ENCODE data around the gene ALDOB. TPM values are rescaled to one million over a fixed set of nuclear protein-coding genes. Genes with fewer than 3 reads are reported as not detected.
A peak's percentile ranks its signal among the peaks of the same experiment; 100 is the strongest.
"Not testable (repeated sequence)": the region's sequence is repeated elsewhere in the genome, so short reads cannot be mapped to it uniquely, and the experiment has no call there.

The ALDOB gene
- total RNA-seq, 1 donor from 2014 or later, result 0.08 TPM

DNA sequence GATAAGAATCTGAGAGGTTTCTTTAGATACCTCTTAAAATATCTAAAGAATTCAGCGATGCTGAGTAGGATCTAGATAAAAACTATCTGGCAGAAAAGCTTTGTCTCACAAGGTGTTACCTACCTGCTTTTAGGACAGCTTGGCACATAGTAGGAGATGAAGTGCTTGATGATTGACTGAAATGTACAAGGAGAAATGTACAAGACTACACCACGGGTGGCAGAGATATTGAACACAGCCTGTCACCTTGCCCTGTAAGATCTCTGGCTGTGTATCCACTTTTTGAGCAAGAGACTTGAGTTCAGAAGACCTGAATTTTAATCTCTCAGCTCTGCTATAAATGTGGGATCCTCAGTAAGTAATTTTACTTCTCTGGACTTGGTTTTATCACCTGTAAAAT lies 15.7 kb downstream of the ALDOB start:
- ATAC-seq, result no peak

GRCh38 chr9:101418518-101419430 lies 16.8 kb downstream of the ALDOB start:
- no peak for ATAC-seq

- no peak for ATAC-seq
Measured at GRCh38 chr9:101417977-101418376, 17.6 kb downstream of the ALDOB start.

- ATAC-seq, result no peak
Measured at GRCh38 chr9:101417389-101417788, 18.2 kb downstream of the ALDOB start.

- no peak for ATAC-seq
Measured at GRCh38 chr9:101415578-101415977, 20.0 kb downstream of the ALDOB start.

DNA sequence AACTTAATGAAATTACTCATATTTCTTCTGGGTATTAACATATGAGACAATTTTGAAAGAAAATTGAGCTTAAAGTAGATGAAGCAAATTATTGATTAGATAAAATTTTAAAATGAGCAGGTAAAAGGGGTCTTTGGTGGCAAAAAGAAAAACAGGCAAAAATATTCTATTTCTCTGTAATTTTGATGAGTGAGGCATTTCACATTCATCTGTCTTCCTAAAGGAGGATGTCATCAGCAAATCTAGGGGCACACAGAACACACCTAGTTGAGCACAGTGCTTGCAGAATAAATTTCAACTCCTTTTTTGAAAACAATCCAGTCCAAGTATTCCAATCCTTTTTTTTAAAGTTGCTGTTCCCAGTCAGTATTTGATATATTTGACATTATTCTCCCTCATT lies 20.7 kb downstream of the ALDOB start:
- ATAC-seq, result no peak

DNA sequence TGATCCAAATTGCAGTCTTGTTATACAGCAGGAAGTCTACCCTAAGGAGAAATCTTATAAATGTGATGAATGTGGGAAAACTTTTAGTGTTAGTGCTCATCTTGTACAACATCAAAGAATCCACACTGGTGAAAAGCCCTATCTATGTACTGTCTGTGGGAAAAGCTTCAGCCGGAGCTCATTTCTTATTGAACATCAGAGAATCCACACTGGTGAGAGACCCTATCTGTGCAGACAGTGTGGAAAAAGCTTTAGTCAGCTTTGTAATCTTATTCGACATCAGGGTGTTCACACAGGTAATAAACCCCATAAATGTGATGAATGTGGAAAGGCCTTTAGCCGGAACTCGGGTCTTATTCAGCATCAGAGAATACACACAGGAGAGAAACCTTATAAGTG lies 26.5 kb downstream of the ALDOB start:
- ATAC-seq, result no peak

- ATAC-seq, result no peak
Measured at GRCh38 chr9:101408374-101409078, 27.0 kb downstream of the ALDOB start.

DNA sequence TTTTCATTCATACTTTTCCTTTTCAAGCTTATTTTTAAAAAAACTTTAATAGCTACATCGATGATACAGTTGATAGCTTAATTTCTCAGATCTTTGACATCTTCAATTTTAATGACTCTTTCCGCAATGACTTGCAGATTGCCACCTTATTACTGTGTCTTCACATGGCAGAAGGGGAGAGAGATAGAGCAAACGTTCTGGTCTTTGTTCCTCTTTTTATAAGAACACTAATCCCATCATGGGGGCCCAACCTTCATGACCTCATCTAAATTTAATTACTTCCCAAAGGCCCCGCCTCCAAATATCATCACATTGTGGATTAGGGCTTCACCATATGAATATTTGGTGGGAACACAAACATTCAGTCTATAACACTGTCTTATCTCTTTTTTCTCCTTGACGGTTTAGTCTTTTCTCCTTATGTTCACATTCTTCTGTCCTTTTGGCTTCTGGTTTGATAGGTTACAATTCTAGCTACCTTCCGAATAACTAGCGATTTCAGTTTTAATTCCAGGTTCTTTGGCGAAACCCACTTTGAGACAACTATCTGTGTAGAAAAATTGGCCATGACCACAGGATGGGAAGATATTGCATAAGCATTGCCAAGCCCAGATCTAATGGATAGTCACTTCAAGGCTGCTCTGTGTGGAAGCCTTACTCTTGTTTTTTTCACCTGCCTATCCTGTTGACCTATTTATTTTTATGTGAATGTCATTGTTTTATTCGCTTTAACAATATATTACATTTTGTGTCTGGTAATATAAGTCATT lies 31.9 kb downstream of the ALDOB start:
- ATAC-seq, result no peak

DNA sequence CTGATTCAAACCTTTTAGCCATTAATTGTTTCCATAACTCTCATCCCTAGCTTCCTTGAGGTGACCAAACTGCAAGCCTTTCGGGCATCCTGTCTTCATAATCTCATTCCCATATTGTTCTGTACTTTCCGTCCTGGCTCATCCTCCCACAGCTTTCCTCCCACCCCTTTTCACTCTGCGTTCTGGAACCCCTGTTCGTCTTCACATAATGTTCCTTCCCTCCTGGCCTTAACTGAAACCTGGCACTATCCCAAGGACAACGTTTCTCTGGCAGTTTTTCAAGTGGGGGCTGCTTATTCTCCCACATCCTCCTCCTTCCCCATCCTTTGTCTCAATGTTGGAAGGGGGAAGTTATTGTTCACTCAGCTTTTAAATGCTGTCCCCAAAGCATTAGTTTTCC lies 35.5 kb downstream of the ALDOB start:
- ATAC-seq, result no peak

GRCh38 chr9:101399643-101399970 lies 36.0 kb downstream of the ALDOB start:
- ATAC-seq, result no peak

DNA sequence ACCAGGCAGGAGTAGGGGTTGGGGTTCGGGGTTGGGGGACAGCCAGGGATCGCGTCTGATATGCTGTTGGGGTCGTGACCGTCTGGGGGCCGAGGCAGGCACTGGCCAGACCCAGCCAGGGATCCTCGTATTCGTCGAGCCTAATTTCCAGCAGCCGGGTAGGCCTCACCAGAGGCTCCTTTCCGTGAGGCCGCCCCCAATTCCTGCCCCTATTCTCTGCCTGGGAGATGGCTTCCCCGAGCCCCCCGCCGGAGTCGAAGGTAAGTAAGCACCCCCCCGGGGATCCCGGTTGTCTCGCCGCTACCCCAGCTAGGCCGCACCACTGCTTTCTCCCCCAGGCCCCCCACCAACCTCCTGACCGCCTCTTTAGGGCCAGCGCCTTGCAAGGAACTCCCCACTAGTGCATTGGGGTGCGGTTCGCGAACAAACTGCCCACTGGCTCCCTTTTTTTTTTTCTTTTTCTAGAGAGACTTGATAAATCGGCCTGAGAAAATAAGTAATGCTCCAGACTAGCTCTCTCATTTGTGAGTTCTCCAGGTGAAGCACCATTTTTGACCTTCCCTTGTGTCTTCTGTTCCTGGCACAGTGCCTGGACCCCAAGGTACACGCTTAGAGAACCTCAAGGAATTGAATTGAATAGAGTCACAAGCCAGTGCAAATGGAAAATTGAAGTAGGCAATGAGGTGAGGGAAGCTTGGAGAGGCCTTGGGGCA lies 36.5 kb downstream of the ALDOB start:
- no peak for ATAC-seq

DNA sequence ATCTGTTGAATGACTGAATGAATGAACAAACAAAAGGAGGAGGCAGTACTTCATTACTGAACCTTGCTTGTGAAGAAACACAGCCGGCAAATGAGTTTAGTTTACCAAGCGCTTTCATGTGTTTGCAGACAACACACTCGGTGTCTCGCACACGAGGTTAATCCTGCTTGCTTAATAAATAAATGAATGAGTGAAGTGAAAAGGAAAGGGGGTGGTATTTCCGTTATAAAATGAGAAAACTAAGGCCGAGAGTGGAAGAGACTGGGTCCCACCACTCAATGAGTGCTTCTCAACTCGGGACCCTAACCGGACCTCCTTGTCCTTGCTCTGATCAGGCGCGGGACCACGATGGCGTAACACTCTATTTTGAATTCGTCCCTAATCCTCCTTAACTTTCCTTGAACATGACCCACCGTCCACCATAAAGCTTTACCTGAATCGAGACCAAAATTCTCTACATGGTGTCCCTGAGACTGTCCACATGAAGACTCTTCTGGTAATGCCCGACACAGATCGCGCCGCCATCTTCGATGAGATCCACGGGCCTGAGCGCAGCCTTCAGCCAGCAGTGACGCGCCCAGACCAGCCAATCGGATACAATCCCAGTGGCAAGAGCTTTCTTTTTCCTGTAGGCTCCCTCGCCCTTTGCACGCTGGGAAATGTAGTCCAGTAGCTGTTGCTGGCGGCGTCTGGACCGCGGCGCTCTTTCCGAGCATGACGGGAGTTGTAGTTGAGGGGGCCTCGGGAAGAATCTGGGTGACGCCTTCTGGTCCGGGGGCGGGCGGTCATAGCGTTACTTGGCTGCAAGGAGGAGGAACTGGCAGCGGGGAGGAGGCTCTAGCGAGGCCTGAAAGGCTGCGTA lies 37.3 kb downstream of the ALDOB start, which contains the start of the genes MRPL50 and ZNF189:
MRPL50 (minus strand) TSS at position 551 of the 862 bp plus-strand sequence; CDS start at position 525, 26 bp downstream.
ZNF189 (plus strand) TSS at position 784 of the 862 bp plus-strand sequence. CDS start 306 bp downstream, outside the sequence.
- ATAC-seq, result peak; percentile 100

DNA sequence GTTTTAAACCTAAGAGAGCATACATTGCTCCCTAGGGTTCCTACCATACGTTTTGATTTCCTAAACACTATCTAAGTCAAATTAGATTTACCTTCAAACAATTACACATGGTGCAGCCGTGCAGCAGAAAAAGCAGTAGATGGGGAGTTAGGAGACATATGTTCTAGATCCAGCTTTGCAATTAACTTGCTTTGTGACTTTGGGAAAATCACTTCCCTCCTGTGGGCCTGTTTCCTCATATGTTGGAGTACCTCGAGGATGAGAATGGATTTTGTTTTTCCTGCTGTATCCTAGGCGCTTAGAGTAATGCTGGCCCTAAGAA lies 37.9 kb downstream of the ALDOB start:
- no peak for ATAC-seq

DNA sequence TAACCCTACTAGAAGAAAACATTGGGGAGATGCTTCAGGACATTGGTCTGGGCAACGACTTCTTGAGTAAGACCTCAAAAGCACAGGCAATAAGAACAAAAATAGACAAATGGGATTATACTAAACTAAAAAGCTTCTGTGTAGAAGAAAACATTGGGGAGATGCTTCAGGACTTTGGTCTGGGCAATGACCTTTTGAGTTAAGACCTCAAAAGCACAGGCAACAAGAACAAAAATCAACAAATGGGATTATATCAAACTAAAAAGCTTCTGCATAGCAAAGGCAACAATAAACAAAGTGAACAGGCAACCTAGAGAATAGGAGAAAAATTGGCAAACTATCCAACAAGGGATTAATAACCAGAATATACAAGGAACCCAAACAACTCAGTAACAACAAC lies 40.9 kb downstream of the ALDOB start:
- no peak for ATAC-seq

- ATAC-seq, result no peak
Measured at GRCh38 chr9:101393135-101393534, 42.4 kb downstream of the ALDOB start.

DNA sequence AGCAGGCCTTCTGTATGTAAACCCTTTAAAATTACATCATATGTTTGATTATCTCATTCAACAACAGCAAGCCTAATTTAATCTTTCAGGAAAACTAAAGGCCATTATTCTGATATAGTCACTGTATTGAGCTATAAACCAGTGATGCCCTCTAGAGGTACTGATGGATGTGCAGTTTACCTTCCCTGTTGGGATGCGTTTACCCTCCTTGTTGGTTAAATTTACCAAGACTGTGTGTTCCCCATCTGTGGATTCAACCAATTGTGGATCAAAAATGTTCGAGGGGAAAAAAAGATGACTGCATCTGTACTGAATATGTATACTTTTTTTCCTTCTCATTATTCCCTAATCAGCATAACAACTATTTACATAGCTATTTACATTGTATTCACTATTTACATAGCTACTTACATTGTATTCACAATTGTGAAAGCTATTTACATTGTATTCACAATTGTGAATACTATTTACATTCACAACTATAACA lies 47.0 kb downstream of the ALDOB start:
- peak; percentile 37 for ATAC-seq

GRCh38 chr9:101387871-101388506 lies 47.6 kb downstream of the ALDOB start:
- ATAC-seq, result peak; percentile 55

DNA sequence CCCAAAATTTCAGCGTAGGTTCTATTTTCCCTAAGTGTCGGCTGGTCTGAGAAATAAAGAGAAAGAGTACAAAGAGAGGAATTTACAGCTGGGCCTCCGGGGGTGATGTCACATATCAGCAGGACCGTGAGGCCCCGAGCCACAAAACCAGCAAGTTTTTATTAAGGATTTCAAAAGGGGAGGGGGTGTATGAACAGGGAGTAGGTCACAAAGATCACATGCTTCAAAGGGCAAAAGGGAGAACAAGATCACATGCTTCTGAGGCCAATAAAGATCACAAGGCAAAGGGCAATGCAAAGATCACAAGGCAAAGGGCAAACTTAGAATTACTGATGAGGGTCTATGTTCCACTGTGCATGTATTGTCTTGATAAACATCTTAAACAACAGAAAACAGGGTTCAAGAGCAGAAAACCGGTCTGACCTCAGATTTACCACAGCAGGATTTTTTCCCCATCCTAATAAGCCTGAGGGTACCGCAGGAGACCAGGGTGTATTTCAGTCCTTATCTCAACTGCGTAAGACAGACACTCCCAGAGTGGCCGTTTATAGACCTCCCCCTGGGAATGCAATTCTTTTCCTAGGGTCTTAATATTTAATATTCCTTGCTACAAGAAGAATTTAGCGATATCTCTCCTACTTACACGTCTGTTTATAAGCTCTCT lies 50.6 kb downstream of the ALDOB start, which contains the start of gene BAAT:
BAAT (minus strand) TSS at position 134 of the 664 bp plus-strand sequence. CDS start 13,602 bp downstream, outside the sequence.
- ATAC-seq, result not testable (repeated sequence)

DNA sequence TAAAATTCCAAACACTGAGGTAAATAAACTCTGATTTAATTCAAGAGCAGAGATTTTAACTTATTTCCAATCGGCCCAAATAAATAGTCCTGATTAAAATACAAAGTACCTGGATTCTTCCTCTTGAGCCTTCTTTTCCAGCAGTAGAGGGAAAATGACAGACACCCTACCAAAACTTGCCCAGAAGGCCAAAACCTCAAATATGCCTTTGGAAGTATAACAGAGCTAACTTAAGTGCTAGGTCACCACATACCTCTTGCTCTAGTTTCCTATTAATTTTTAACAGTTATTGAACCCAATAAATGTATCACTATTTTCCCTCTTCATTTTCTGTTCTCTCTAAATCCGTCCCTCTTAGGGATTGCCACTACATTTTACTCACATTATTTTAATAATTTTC lies 52.2 kb downstream of the ALDOB start:
- ATAC-seq, result no peak

Data from esophagus mucosa (tissue), 1 donor.